Measurements from ENCODE around the gene INS. TPM values are rescaled to one million over a fixed set of nuclear protein-coding genes. Genes with fewer than 3 reads are reported as not detected.

INS gene
- total RNA-seq, 6 donors from 2014 or later = 0.67 TPM; not detected in 5

DNA sequence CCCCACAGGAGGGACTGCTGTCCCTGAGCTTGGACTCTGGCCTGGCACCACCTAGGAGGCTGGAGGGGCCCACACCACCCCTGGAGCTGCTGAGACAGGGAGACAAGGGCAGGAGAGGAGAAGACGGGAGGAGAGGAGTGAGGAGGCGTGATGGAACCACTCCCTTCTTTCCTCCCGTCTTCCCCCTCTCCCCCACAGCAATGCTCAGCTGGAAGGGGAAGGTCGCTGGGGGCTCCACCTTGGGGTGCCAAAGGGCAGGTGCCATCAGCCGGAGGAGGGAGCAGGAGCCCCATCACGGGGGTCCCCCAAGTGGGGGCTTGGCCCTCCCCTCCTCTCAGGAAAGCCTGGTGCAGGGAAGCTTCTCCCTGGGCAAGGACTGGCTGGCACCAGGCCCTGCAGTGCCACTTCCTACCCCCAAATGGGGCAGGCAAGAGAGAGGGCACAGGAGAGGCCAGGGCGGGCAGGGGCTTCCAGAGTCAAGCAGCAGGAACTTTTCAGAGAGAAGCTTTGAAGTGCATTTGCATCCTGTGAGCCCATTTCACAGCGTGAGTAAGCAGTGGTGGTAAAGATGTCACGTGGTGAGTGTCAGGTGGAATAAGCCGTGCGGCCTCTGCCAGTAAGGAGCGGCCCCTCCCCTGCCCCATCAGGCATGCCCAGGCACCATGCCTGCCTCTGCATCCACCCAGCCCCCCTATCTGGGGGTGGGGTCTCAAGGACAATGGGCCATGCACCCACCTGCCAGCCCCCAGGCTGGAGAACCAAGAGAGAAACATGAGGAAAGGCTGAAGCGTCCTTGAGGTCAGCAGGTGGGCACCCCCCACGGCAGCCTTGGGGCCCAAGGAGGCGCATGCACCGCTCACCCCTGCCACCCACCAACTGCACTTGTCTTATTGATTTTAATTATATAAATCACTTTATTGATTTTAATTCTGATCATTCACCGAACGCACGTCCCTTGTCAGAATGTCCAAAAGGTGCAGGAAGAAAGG lies 26.7 kb downstream of the INS start:
- 76 to 83% methylated on average over 19 of the region's 19 CpGs for WGBS, 2 donors
- no peak for ATAC-seq (ENCODE audit: low FRiP score in 2 of 2)
- DNase-seq = peak in 1 of 2 donors; percentile 52
- TF ChIP-seq, protein P1, sequence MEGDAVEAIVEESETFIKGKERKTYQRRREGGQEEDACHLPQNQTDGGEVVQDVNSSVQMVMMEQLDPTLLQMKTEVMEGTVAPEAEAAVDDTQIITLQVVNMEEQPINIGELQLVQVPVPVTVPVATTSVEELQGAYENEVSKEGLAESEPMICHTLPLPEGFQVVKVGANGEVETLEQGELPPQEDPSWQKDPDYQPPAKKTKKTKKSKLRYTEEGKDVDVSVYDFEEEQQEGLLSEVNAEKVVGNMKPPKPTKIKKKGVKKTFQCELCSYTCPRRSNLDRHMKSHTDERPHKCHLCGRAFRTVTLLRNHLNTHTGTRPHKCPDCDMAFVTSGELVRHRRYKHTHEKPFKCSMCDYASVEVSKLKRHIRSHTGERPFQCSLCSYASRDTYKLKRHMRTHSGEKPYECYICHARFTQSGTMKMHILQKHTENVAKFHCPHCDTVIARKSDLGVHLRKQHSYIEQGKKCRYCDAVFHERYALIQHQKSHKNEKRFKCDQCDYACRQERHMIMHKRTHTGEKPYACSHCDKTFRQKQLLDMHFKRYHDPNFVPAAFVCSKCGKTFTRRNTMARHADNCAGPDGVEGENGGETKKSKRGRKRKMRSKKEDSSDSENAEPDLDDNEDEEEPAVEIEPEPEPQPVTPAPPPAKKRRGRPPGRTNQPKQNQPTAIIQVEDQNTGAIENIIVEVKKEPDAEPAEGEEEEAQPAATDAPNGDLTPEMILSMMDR (IDR thresholded peaks at IDR 0.05) = no peak
- TF ChIP-seq POLR2A (IDR thresholded peaks at IDR 0.05) = no peak
- TF ChIP-seq EP300 (IDR thresholded peaks at IDR 0.05) = no peak
- TF ChIP-seq POLR2AphosphoS5 (IDR thresholded peaks at IDR 0.05) = no peak
- Histone ChIP-seq H3K27me3 (peaks cover 0 to 29% (median 19%) of the 10 kb centered on the region in 4 donors), H3K9me3 (no peaks in the 10 kb centered on the region), H3K4me1 (peaks cover 17 to 27% (median 20%) of the 10 kb centered on the region in 4 donors), H3K4me3 (no peak overlapping the region), H3K27ac (no peak overlapping the region), H3K36me3 (no peaks in the 10 kb centered on the region)

DNA sequence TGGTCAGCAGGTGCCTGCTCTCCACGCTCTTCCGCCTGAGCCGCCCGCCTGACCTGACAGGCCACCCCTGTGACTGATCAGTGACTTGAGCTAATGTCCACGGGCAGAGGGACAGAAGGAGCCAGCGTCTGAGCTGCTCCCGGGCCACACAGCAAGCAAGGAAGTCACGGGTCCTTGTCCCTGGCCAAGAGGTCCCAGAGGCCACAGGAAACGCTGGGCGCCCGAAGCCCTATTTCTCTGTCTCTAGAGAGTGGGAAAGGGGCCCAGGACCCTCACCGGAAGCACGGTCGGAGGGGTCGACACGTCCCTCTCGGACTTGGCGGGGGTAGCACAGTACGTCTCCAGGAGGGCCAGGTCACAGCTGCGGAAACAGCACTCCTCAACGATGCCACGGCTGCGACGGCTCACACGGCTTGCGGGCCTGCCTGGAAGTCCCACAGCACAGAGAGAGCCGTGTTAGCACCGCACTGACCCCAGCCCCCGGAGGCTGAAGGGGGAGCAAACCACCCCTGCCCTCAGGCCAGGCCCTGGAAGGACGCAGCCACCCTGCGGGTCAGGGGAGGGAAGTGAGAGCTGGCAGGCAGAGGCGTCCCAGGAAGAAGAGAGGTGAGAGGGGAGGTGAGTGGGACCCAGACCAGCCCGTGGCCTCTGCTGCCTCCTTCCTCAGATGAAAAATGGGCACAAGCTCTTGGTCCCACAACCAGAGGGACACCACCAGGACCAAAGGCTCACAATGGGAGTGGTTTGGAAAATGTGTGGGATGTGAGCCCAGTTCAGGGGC lies 27.6 kb downstream of the INS start:
- Histone ChIP-seq H3K27me3 (peaks cover 0 to 21% (median 11%) of the 10 kb centered on the region in 4 donors), H3K4me3 (no peak overlapping the region), H3K4me1 (peaks cover 10 to 18% (median 14%) of the 10 kb centered on the region in 4 donors), H3K9me3 (no peaks in the 10 kb centered on the region), H3K27ac (no peak overlapping the region), H3K36me3 (no peaks in the 10 kb centered on the region)
- peak in 1 of 2 donors; percentile 69 for DNase-seq
- 55 to 84% methylated on average over 10 to 33 of the region's 33 CpGs for WGBS, 2 donors
- ATAC-seq (ENCODE audit: low FRiP score in 2 of 2) = no peak
- TF ChIP-seq, protein P1 (IDR thresholded peaks at IDR 0.05) = no peak
- TF ChIP-seq EP300 (IDR thresholded peaks at IDR 0.05) (no peak), POLR2AphosphoS5 (IDR thresholded peaks at IDR 0.05) (no peak), POLR2A (IDR thresholded peaks at IDR 0.05) (no peak)

GRCh38 chr11:2132874-2133240 lies 28.2 kb downstream of the INS start:
- Histone ChIP-seq H3K36me3 (no peaks in the 10 kb centered on the region), H3K4me1 (peaks cover 9 to 12% (median 10%) of the 10 kb centered on the region in 4 donors), H3K4me3 (no peak overlapping the region), H3K9me3 (no peaks in the 10 kb centered on the region), H3K27me3 (peaks cover 0 to 18% (median 8%) of the 10 kb centered on the region in 4 donors), H3K27ac (no peak overlapping the region)
- no peak for ATAC-seq (ENCODE audit: low FRiP score in 2 of 2)
- peak in 1 of 2 donors; percentile 82 for DNase-seq
- TF ChIP-seq EP300 (IDR thresholded peaks at IDR 0.05) (no peak), POLR2AphosphoS5 (IDR thresholded peaks at IDR 0.05) (no peak), POLR2A (IDR thresholded peaks at IDR 0.05) (no peak)
- TF ChIP-seq, protein P1 (IDR thresholded peaks at IDR 0.05) = no peak
- 46 to 50% methylated on average over 21 to 24 of the region's 24 CpGs for WGBS, 2 donors

- H3K27ac ChIP-seq = no peak overlapping the region
- H3K4me3 ChIP-seq = no peak overlapping the region
- H3K27me3 ChIP-seq = peaks cover 0 to 12% (median 5%) of the 10 kb centered on the region in 4 donors
Measured at GRCh38 chr11:2132246-2132645, 28.8 kb downstream of the INS start.

More at GRCh38 chr11:2132246-2132645, 28.8 kb downstream of the INS start:
- 69 to 75% methylated on average over 6 of the region's 6 CpGs for WGBS, 2 donors
- peaks cover 3 to 6% (median 4%) of the 10 kb centered on the region in 4 donors for H3K4me1 ChIP-seq
- H3K36me3 ChIP-seq = no peaks in the 10 kb centered on the region
- ATAC-seq (ENCODE audit: low FRiP score in 2 of 2) = no peak
- no peak for DNase-seq
- TF ChIP-seq POLR2AphosphoS5 (IDR thresholded peaks at IDR 0.05) = no peak
- no peaks in the 10 kb centered on the region for H3K9me3 ChIP-seq

All from upper lobe of left lung (tissue), 6 donors.